ENCODE data around the gene HIPK1. TPM values are rescaled to one million over a fixed set of nuclear protein-coding genes. Genes with fewer than 3 reads are reported as not detected.

The HIPK1 gene
- total RNA-seq, 1 donor from 2014 or later = 108 TPM

DNA sequence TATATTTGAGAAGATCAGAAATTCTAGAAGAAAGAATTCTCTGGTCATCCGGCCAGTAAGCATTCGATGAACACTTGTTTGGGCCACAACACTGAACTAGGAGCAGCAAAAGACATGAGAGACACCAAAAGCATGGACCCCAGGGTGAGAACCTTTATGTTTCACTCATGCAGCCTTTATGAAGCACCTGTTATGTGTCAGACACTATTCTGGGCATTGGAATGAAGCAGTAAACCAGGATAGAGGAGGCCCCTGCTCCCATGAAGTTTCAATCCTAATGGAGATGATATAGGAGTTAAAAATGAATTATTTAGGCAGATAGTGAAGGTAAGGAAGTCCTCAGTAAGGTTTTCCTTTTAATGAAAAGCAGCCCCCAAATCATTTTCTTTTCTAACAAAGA is 93.8 kb downstream of the HIPK1 start:
- intact Hi-C loops (cut with micrococcal nuclease) = no loop called here
- Mint-ChIP-seq H3K4me1 (ENCODE audit: low read depth) (no peaks in the 10 kb centered on the region), H3K9me3 (no peaks in the 10 kb centered on the region), H3K27ac (no peak overlapping the region), H3K27me3 (ENCODE audit: low read depth) (peaks cover 5% of the 10 kb centered on the region), H3K36me3 (ENCODE audit: low read depth) (no peaks in the 10 kb centered on the region), H3K4me3 (ENCODE audit: low read depth) (no peak overlapping the region)
- no peak for DNase-seq (ENCODE audit: low spot score)

DNA sequence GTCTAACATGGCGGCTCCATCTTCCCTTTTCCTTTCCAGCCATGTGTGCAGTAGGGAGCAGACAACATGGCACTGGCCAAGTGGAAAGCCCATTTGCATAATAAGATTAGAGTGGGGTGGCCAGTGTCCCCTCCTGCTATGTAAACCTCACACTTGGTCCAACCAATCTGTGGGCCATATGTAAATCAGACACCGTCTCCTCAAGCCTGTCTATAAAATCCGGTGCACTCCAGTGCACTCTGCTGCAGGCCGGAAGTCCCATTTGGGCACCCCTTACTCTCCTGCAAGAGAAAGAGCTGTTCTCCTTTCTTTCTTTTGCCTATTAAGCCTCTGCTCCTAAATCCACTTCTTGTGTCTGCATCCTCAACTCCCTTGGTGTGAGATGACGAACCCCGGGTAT is 94.3 kb downstream of the HIPK1 start:
- Mint-ChIP-seq H3K36me3 (ENCODE audit: low read depth) (no peaks in the 10 kb centered on the region), H3K27ac (no peak overlapping the region), H3K9me3 (no peaks in the 10 kb centered on the region), H3K4me1 (ENCODE audit: low read depth) (no peaks in the 10 kb centered on the region), H3K4me3 (ENCODE audit: low read depth) (no peak overlapping the region), H3K27me3 (ENCODE audit: low read depth) (peaks cover 5% of the 10 kb centered on the region)
- no peak for DNase-seq (ENCODE audit: low spot score)
- intact Hi-C loops (cut with micrococcal nuclease) = no loop called here

DNA sequence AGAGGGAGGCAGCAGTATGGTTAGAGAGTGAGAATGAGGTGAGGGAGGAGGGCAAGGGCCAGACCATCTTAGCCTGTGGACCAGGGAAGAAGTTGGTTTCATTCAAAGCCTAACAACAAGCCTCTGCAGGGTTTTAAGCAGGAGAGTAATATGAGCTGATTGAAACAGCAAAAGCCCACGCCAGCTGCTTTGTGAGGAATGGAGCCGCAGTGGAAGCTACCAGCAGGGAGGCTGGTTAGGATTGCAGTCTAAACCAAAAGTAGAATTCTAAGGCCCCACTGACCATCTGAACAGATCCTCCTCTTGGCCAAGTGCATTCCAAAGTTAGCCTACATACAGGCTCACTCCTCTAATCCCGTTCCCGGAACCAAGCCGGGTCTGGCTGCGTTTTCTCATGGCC is 94.9 kb downstream of the HIPK1 start:
- no peaks in the 10 kb centered on the region for H3K4me1 Mint-ChIP-seq (ENCODE audit: low read depth)
- DNase-seq (ENCODE audit: low spot score) = no peak
- H3K27ac Mint-ChIP-seq = no peak overlapping the region
- no peak overlapping the region for H3K4me3 Mint-ChIP-seq (ENCODE audit: low read depth)
- peaks cover 5% of the 10 kb centered on the region for H3K27me3 Mint-ChIP-seq (ENCODE audit: low read depth)
- H3K9me3 Mint-ChIP-seq = no peaks in the 10 kb centered on the region
- intact Hi-C loops (cut with micrococcal nuclease) = no loop called here
- no peaks in the 10 kb centered on the region for H3K36me3 Mint-ChIP-seq (ENCODE audit: low read depth)

DNA sequence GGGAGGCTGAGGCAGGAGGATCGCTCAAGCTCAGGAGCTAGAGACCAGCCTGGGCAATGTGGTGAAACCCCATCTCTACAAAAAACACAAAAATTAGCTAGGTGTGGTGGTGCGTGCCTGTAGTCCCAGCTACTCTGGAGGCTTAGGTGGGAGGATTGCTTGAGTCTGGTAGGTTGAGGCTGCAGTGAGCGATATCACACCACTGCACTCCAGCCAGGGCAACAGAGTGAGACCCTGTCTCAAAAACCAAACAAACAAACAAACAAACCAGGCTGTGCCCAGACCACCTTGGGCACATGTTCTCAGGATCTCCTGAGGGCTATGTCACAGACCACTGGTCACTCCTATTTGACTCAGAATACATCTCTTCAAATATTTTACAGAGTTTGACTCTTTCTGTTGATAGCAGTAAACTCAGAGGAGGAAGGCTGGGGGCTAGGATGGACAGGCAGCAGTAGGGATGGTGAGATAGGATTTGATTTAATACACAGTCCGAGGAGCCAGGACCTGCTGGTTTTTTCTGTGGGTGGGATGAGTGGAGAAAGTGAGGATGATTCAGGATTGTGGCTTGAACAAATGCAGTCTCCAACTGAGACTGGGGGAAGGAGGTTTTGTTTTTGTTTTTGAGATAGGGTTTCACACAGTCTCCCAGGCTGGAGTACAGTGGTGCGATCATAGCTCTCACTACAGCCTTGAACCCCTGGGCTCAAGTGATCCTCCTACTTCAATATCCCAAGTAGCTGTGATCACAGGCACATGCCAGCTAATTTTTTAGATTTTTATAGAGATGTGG is 96.7 kb downstream of the HIPK1 start:
- H3K4me3 Mint-ChIP-seq (ENCODE audit: low read depth) = no peak overlapping the region
- H3K27ac Mint-ChIP-seq = no peak overlapping the region
- no peaks in the 10 kb centered on the region for H3K4me1 Mint-ChIP-seq (ENCODE audit: low read depth)
- peaks cover 2% of the 10 kb centered on the region for H3K27me3 Mint-ChIP-seq (ENCODE audit: low read depth)
- H3K9me3 Mint-ChIP-seq = no peaks in the 10 kb centered on the region
- intact Hi-C loops (cut with micrococcal nuclease) = no loop called here
- no peaks in the 10 kb centered on the region for H3K36me3 Mint-ChIP-seq (ENCODE audit: low read depth)
- no peak for DNase-seq (ENCODE audit: low spot score)

DNA sequence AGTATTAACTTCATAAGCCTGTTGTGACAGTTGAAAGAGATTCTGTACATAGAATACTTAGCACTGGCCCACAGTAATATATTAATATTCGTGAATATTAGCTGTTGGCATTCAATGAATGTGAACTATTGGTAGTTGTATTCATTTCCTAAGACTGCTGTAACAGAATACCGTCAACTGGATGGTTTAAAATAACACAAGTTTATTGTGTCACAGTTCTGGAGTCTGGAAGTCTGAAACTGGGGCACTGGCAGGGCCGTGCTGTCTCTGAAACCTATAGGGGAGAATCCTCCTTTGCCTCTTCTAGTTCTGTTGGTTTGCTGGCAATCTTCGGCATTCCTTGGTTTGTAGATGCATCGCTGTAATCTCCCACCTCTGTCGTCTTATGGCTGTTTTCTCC is 97.7 kb downstream of the HIPK1 start:
- Mint-ChIP-seq H3K36me3 (ENCODE audit: low read depth) (no peaks in the 10 kb centered on the region), H3K27ac (no peak overlapping the region), H3K4me3 (ENCODE audit: low read depth) (no peak overlapping the region), H3K9me3 (no peaks in the 10 kb centered on the region), H3K4me1 (ENCODE audit: low read depth) (no peaks in the 10 kb centered on the region), H3K27me3 (ENCODE audit: low read depth) (peaks cover 2% of the 10 kb centered on the region)
- DNase-seq (ENCODE audit: low spot score) = no peak
- intact Hi-C loops (cut with micrococcal nuclease) = no loop called here

Other genes starting within 250 kb of the HIPK1 start
- gene PHTF1, start 169.8 kb upstream of the HIPK1 start, total RNA-seq = 22.0 and 22.5 TPM in 2 replicates
- gene RSBN1, start 116.8 kb upstream of the HIPK1 start, total RNA-seq = 21.5 and 23.4 TPM in 2 replicates
- 57.8 and 58.8 TPM in 2 replicates for gene PTPN22, start 57.6 kb upstream of the HIPK1 start, total RNA-seq
- 0.39 and 1.1 TPM in 2 replicates for gene BCL2L15, start 41.7 kb upstream of the HIPK1 start, total RNA-seq
- gene AP4B1, start 24.5 kb upstream of the HIPK1 start, total RNA-seq = 42.0 and 45.9 TPM in 2 replicates
- gene DCLRE1B, start 24.0 kb upstream of the HIPK1 start, total RNA-seq = 18.8 and 20.8 TPM in 2 replicates
- gene OLFML3, start 50.1 kb downstream of the HIPK1 start, total RNA-seq = 0.11 and 0.18 TPM in 2 replicates
- gene SYT6, start 224.5 kb downstream of the HIPK1 start, total RNA-seq = not detected in 2 replicates

All from activated T-helper 2 cell treated with anti-CD3 and anti-CD28 coated beads, Interferon-gamma antibody, Interleukin-2, Interleukin-4, amounts not matched to agents 10 μg/mL and 5 μg/mL and 100 μg/mL, durations not matched to agents 14 hours and 24 hours and 36 hours (primary cell).